VCaP (cell line): Measurements from ENCODE around the gene NCDN.
A peak's percentile ranks its signal among the peaks of the same experiment; 100 is the strongest.

Experiments
- H3K27ac ChIP-seq: fragments of 450-650 bp; 2 replicates; pipeline ENCODE4 v1.5.1; 2017
- TF ChIP-seq, protein P1 (sequence below): fragments of 450-650 bp; conservative IDR thresholded peaks from 2 replicates; pipeline ENCODE4 v1.5.1; 2017; ENCODE audit warnings: mild to moderate bottlenecking, moderate library complexity

Gene NCDN

DNA sequence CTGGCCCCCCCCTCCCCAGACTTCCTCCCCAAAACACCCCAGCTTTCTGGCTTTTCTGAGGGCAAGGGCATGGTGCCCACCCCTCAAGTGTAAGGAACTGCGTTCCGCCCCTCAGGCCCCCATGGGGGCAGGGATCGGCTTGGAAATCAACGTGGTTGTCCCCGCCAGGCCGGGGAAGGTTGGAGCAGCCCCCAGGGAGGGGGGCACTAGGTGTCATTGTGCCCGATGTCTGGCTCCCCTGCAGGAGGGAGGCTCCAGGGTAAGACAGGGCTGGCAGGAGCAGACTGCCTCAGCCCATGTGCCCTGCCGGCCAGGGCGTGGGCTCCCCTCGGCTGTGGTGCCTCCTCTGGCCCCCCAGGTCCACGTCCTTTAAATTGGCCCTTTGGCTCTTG is 8.1 kb downstream of the NCDN start:
- no peak overlapping the region for H3K27ac ChIP-seq
- TF ChIP-seq, protein P1, sequence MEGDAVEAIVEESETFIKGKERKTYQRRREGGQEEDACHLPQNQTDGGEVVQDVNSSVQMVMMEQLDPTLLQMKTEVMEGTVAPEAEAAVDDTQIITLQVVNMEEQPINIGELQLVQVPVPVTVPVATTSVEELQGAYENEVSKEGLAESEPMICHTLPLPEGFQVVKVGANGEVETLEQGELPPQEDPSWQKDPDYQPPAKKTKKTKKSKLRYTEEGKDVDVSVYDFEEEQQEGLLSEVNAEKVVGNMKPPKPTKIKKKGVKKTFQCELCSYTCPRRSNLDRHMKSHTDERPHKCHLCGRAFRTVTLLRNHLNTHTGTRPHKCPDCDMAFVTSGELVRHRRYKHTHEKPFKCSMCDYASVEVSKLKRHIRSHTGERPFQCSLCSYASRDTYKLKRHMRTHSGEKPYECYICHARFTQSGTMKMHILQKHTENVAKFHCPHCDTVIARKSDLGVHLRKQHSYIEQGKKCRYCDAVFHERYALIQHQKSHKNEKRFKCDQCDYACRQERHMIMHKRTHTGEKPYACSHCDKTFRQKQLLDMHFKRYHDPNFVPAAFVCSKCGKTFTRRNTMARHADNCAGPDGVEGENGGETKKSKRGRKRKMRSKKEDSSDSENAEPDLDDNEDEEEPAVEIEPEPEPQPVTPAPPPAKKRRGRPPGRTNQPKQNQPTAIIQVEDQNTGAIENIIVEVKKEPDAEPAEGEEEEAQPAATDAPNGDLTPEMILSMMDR = no peak

DNA sequence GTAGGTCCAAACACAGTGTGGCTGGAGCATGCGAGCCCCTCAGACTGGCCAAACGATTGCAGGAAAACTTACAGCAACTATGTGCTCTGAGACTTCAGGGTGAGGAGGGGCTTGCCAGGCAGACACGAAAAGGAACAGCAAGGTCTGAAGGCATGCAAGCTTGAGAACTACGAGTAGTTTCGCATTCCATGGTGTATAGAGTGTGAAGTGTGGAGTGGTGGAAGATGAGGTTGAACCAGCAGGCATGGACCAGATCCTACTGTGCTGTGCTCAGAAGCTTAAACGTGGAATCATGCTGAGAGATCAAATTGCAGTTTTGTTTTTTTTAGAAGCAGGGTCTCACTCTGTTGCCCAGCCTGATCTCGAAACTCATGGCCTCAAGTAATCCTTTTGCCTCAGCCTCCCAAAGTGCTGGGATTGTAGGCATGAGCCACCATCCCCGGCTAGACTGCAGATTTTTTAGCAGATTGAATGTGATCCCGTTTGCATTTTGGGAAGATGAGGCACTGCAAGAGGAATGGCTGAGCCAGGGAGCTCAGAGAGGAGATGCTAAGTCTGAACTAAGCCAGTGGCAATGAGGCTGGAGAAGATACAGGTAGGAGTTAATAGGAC is 10.5 kb downstream of the NCDN start:
- H3K27ac ChIP-seq = no peak overlapping the region
- TF ChIP-seq, protein P1 = no peak

DNA sequence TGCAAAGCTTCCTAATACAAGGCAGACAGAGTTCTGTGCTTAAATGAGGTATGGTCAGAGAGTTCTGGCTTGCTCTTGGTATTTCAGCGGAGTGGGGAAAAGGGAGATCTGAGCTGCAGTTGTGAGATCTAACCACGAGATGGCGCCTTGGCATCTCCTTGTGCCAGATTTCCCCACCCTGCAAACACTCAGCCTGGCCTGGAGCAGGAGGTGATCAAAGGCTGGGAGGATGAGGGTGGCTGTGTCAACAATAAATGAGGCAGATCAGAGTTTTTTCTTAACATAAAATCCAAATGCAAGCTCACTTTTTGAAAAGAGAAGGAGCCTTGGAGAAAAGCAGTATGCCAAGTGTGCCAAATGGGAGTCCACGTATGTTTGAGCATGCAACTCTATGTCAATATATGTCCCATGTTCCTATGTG is 11.4 kb downstream of the NCDN start:
- TF ChIP-seq, protein P1 = peak; percentile 91
- no peak overlapping the region for H3K27ac ChIP-seq

DNA sequence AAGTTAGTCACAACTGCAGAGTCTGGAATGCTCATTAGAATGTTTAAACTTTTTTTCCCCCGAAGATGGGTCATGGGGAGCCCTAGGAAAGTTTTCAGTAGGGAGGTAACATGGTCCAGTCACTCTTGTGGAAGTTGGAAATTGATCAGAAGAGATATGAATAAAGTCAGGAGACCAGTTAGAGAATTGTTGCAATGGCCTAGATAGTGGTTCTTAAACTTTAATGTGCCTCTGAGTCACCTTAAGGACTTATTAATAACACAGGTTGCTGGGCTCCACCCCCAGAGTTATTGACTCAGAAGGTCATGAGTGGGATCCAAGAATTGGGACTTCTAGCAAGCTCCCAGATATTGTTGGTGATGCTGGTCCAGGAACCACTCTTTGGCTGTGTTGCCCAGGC is 12.3 kb downstream of the NCDN start:
- TF ChIP-seq, protein P1 = no peak
- H3K27ac ChIP-seq = no peak overlapping the region

DNA sequence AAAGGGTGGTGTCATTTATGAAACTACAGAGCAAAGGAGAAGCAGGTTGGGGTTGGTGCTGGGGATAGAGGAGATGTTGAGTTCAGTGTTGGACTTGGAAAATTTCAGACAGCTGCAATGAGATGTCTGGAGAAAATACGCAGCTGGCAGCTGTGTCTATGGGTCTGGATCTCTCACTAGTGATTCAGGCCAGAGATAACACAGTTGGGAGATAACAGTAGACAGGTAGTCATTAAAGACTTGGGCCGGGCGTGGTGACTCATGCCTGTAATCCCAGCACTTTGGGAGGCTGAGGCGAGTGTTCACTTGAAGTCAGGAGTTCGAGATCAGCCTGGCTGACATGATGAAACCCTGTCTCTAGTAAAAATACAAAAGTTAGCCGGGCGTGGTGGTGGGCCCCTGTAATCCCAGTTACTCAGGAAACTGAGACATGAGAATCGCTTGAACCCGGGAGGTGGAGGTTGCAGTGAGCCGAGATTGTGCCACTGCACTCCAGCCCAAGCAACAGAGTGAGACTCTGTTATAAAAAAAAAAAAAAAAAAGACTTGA is 13.1 kb downstream of the NCDN start:
- TF ChIP-seq, protein P1 = no peak
- H3K27ac ChIP-seq = no peak overlapping the region

DNA sequence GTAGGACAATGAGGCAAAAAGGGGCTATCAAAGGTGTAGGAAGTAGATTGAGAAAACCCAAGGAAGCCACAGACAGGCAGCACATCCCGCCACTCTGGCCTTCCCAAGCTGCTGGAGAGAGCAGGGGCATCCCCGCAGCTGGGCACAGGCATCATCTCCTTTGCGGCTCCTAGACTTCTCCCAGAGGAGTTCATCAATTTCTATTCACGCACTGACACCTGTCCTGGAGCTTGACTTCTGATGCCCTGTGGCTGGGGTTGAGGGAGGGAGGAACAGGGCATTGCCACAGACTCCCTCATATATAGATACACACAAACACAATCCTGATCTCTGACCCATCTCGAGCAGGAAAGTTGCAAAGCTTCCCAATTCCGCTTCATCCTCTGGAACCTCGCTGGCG is 13.7 kb downstream of the NCDN start:
- H3K27ac ChIP-seq = no peak overlapping the region
- TF ChIP-seq, protein P1 = no peak

DNA sequence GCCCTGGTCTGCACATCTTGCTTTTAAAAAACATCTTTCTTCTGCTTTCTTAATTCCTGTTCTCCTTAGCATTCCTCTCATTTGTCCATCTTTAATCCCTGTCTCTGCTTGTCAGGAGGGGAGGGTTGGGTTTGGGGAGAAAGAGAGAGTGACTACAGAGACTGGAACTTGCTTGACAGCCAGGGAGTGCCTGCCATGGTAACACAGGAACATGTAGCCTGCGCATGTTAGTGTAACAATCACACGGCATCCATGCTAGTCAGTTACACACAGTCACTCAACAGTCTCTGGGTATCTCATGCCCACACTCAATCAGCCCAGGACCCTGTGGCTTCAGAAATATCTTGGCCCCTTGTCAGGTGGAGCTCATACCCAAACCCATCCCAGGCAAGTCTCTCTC is 14.7 kb downstream of the NCDN start:
- TF ChIP-seq, protein P1 = no peak
- peak overlapping the region; percentile 77; the same call in 1 of the 2 replicates for H3K27ac ChIP-seq
